A549 (cell line): Measurements from ENCODE around the gene SGCA. TPM values are rescaled to one million over a fixed set of nuclear protein-coding genes. Genes with fewer than 3 reads are reported as not detected.

Source experiments
- ATAC-seq, 2 experiments: fragments of 200-7000 bp in 1 of 2; fragments of >200 bp in 1 of 2; cut with Nextera tagmentation in 1 of 2; cut with Tn5 transposase in 1 of 2; 3 replicates each; pipeline versions ENCODE4 v1.8.0 to v1.9.1; 2018 to 2020; ENCODE audit warnings: mild to moderate bottlenecking in 1 of 2, moderate library complexity in 1 of 2
- CTCF ChIA-PET: fragments of 300-600 bp; sonication (Branson Sonifier 250); formaldehyde crosslinking; extraction: SDS; loops from one replicate; lab custom pipeline; 2021; ENCODE audit warnings: antibody characterized with exemption, inconsistent platforms; lab: Yijun Ruan, JAX
- POLR2A ChIA-PET: fragments of 350-600 bp; formaldehyde crosslinking; extraction: SDS; loops from one replicate; lab custom pipeline; 2021; ENCODE audit warnings: antibody characterized with exemption, inconsistent platforms; lab: Yijun Ruan, JAX
- DNase-seq, 2 experiments: peaks; one replicate each; pipeline versions ENCODE4 v3.0.0 to v3.0.0-alpha.2; 2011 to 2016; ENCODE audit warnings: low read depth in 1 of 2, low spot score in 1 of 2
- FAIRE-seq: peaks from 2 replicates; lab custom pipeline; 2011; peaks lifted over from hg19 to GRCh38; lab: Jason Lieb, UNC
- H3K27ac ChIP-seq, 2 experiments: fragments of >200 bp; sonication (Bioruptor Twin); formaldehyde crosslinking; 3 replicates each; pipeline ENCODE4 v1.5.1; 2016 to 2017
- H3K4me1 ChIP-seq: fragments of >200 bp; sonication (Bioruptor Twin); formaldehyde crosslinking; 3 replicates; pipeline ENCODE4 v1.6.1; 2016
- H3K4me2 ChIP-seq: fragments of >200 bp; sonication (Bioruptor Twin); formaldehyde crosslinking; 3 replicates; pipeline ENCODE4 v1.6.1; 2016
- H3K4me3 ChIP-seq: fragments of >200 bp; sonication (Bioruptor Twin); formaldehyde crosslinking; 3 replicates; pipeline ENCODE4 v1.5.1; 2016
- H3K9me3 ChIP-seq: fragments of >200 bp; sonication (Bioruptor Twin); formaldehyde crosslinking; 3 replicates; pipeline ENCODE4 v1.6.1; 2016
- BHLHE40 ChIP-seq: IDR thresholded peaks from 2 replicates; pipeline ENCODE4 v1.6.1; 2012; ENCODE audit warnings: low read depth, low read length, inconsistent platforms
- CBX2 ChIP-seq: fragments of 200-600 bp; sonication (generic); IDR thresholded peaks from 2 replicates; pipeline ENCODE4 v1.6.1; 2016; ENCODE audit warnings: low read depth, mild to moderate bottlenecking, borderline replicate concordance
- CEBPB ChIP-seq, 2 experiments: fragments of >200 bp in 1 of 2; sonication (Bioruptor Twin) in 1 of 2; formaldehyde crosslinking in 1 of 2; IDR thresholded peaks; 2 replicates each; pipeline ENCODE4 v1.6.1; 2012 to 2016
- ESRRA ChIP-seq: fragments of 150-350 bp; IDR thresholded peaks from 2 replicates; pipeline ENCODE4 v1.6.1; 2014; ENCODE audit warnings: mild to moderate bottlenecking, low read length, borderline replicate concordance
- FOSB ChIP-seq: fragments of 250-450 bp; sonication (Bioruptor Pico); IDR thresholded peaks from 2 replicates; pipeline ENCODE4 v1.5.0; 2020; ENCODE audit warnings: mild to moderate bottlenecking, moderate library complexity
- GATA3 ChIP-seq: IDR thresholded peaks from 2 replicates; pipeline ENCODE4 v1.6.1; 2012; ENCODE audit warnings: borderline replicate concordance
- HDAC2 ChIP-seq: fragments of 200-600 bp; sonication (generic); IDR thresholded peaks from 2 replicates; pipeline ENCODE4 v1.6.1; 2016
- HOXB13 ChIP-seq: fragments of 250-450 bp; sonication (Bioruptor Pico); IDR thresholded peaks from 2 replicates; pipeline ENCODE4 v1.5.0; 2020; ENCODE audit warnings: low read depth, mild to moderate bottlenecking, moderate library complexity
- JUNB ChIP-seq: fragments of >200 bp; sonication (Bioruptor Twin); formaldehyde crosslinking; IDR thresholded peaks from 2 replicates; pipeline ENCODE4 v1.6.1; 2016
- KDM1A ChIP-seq: fragments of 200-600 bp; sonication (generic); IDR thresholded peaks from 2 replicates; pipeline ENCODE4 v1.6.1; 2016; ENCODE audit warnings: low read depth, mild to moderate bottlenecking
- KDM5A ChIP-seq: fragments of 200-600 bp; sonication (generic); IDR thresholded peaks from 2 replicates; pipeline ENCODE4 v1.6.1; 2016; ENCODE audit warnings: antibody characterized with exemption, mild to moderate bottlenecking
- MYC ChIP-seq: IDR thresholded peaks from 2 replicates; pipeline ENCODE4 v1.6.1; 2012; ENCODE audit warnings: mild to moderate bottlenecking, inconsistent platforms, low read length, improper control_type of control experiment, borderline replicate concordance
- PHF8 ChIP-seq: fragments of 200-600 bp; sonication (generic); IDR thresholded peaks from 2 replicates; pipeline ENCODE4 v1.6.1; 2016; ENCODE audit warnings: low read depth, mild to moderate bottlenecking, antibody characterized with exemption, moderate library complexity, borderline replicate concordance
- RAD21 ChIP-seq, 2 experiments: fragments of >200 bp in 1 of 2; sonication (Bioruptor Twin) in 1 of 2; formaldehyde crosslinking in 1 of 2; IDR thresholded peaks in 1 of 2; conservative IDR thresholded peaks in 1 of 2; 2 replicates in 1 of 2; 3 replicates in 1 of 2; pipeline ENCODE4 v1.6.1; 2012 to 2018; ENCODE audit warnings: inconsistent platforms in 1 of 2
- RFX5 ChIP-seq: fragments of 450-650 bp; IDR thresholded peaks from 2 replicates; pipeline ENCODE4 v1.7.1; 2014; ENCODE audit warnings: antibody characterized with exemption, mild to moderate bottlenecking, moderate library complexity
- RNF2 ChIP-seq: fragments of 200-600 bp; sonication (generic); IDR thresholded peaks from 2 replicates; pipeline ENCODE4 v1.6.1; 2016; ENCODE audit warnings: low read depth, mild to moderate bottlenecking, antibody characterized with exemption, moderate library complexity, borderline replicate concordance
- SMC3 ChIP-seq: fragments of >200 bp; sonication (Bioruptor Twin); formaldehyde crosslinking; IDR thresholded peaks from 3 replicates; pipeline ENCODE4 v1.6.1; 2018; ENCODE audit warnings: inconsistent platforms
- TP53 ChIP-seq: fragments of 250-450 bp; sonication (Bioruptor Pico); IDR thresholded peaks from 2 replicates; pipeline ENCODE4 v1.5.0; 2021; ENCODE audit warnings: mild to moderate bottlenecking, moderate library complexity
- ZFP36 ChIP-seq: fragments of 450-650 bp; IDR thresholded peaks from 2 replicates; pipeline ENCODE4 v1.6.1; 2014; ENCODE audit warnings: borderline replicate concordance; ENCODE audit not compliant: partially characterized antibody
- ZNF302 ChIP-seq: fragments of 250-450 bp; sonication (Bioruptor Pico); IDR thresholded peaks from 2 replicates; pipeline ENCODE4 v1.9.0; 2021; ENCODE audit warnings: inconsistent platforms, mild to moderate bottlenecking, moderate library complexity
- ZSCAN20 ChIP-seq: fragments of 250-450 bp; sonication (Bioruptor Pico); IDR thresholded peaks from 2 replicates; pipeline ENCODE4 v1.8.0; 2022; ENCODE audit warnings: mild to moderate bottlenecking, moderate library complexity
- WGBS: methylation state at CpG from one replicate; pipeline ENCODE4 v1.1.6; 2017; ENCODE audit errors: missing lambda C conversion rate; 5-methylcytosine and 5-hydroxymethylcytosine counted together
- polyA plus RNA-seq, 4 experiments: library from polyadenylated mRNA; depleted of rRNA in 3 of 4; stranded (reverse); fragments of >200 nt; fragmentation: RNase III in 1 of 4; extraction: RNeasy Plus Mini Kit Qiagen cat#74134 plus additional on column Dnase treatment in 1 of 4; gene quantifications; 2 replicates in 3 of 4; 3 replicates in 1 of 4; pipeline ENCODE4 v1.2.3, GENCODE V29; 2011 to 2017
- TF ChIP-seq, protein P1 (sequence below): fragments of >200 bp; sonication (Bioruptor Twin); formaldehyde crosslinking; IDR thresholded peaks from 2 replicates; pipeline ENCODE4 v1.6.1; 2016
- TF ChIP-seq, protein P2 (sequence below): fragments of 250-450 bp; sonication (Bioruptor Pico); IDR thresholded peaks from 2 replicates; pipeline ENCODE4 v1.5.0; 2020; ENCODE audit warnings: low read depth, mild to moderate bottlenecking, moderate library complexity
- TF ChIP-seq, protein P3 (sequence below): IDR thresholded peaks from 2 replicates; pipeline ENCODE4 v1.6.1; 2012; ENCODE audit warnings: low read depth, borderline replicate concordance
- TF ChIP-seq, protein P4 (sequence below): fragments of 150-350 bp; IDR thresholded peaks from 2 replicates; pipeline ENCODE4 v1.6.1; 2014; ENCODE audit warnings: low read depth, mild to moderate bottlenecking, low read length
- TF ChIP-seq, protein P5 (sequence below): fragments of >200 bp; sonication (Bioruptor Twin); formaldehyde crosslinking; IDR thresholded peaks from 3 replicates; pipeline ENCODE4 v1.5.1; 2016

SGCA gene
- polyA plus RNA-seq, 2 of the 4 experiments (the other 2 are of a cell fraction) = 0.44 to 3.4 TPM

DNA sequence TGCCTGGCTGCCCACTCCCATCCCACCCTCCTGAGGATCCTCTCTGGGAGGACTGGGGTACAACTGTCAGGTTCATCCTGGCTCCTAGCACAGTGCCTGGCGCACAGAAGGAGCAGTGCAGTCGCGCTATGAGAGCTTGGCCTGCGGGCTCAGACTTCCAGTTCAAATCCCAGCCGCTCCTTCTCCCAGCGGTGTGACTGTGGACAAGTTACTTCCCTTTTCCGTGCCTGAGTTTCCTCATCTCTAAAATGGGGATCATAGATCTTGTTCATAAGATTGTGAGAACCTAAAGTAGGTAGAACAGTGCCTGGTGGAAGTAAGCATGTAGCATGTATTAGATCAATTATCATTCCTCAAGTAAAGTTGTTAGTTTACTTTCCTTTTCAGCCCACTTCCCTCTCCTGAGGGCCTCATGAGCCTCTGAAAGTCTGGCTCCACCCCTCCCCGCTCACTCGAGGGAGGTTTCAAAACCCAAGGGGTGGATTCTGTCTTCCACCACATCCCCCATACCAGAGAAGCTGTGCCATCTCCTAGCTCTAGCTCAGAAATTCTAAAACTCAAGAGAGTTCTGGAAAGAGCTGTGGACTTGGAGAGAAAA is 55.6 kb downstream of the SGCA start:
- FAIRE-seq (no peak), DNase-seq (no peak), ATAC-seq (no peak)
- WGBS = 90% methylated on average over 9 of the region's 9 CpGs
- Histone ChIP-seq H3K4me3 (no peak overlapping the region), H3K9me3 (peaks cover 16% of the 10 kb centered on the region), H3K4me1 (peaks cover 43% of the 10 kb centered on the region), H3K4me2 (no peak overlapping the region), H3K27ac (peak overlapping the region in 1 of 2 experiments; percentile 87; a peak in 3 of 6 replicates)
- TF ChIP-seq ZFP36 = no peak
- TF ChIP-seq, protein P1, sequence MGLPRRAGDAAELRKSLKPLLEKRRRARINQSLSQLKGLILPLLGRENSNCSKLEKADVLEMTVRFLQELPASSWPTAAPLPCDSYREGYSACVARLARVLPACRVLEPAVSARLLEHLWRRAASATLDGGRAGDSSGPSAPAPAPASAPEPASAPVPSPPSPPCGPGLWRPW = no peak
- TF ChIP-seq FOSB (CRISPR knock-in tag) = no peak
- TF ChIP-seq KDM5A = no peak
- TF ChIP-seq, protein P2, sequence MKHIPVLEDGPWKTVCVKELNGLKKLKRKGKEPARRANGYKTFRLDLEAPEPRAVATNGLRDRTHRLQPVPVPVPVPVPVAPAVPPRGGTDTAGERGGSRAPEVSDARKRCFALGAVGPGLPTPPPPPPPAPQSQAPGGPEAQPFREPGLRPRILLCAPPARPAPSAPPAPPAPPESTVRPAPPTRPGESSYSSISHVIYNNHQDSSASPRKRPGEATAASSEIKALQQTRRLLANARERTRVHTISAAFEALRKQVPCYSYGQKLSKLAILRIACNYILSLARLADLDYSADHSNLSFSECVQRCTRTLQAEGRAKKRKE = no peak
- no peak for TF ChIP-seq BHLHE40
- no peak for TF ChIP-seq SMC3
- TF ChIP-seq ZSCAN20 = no peak
- TF ChIP-seq, protein P3, sequence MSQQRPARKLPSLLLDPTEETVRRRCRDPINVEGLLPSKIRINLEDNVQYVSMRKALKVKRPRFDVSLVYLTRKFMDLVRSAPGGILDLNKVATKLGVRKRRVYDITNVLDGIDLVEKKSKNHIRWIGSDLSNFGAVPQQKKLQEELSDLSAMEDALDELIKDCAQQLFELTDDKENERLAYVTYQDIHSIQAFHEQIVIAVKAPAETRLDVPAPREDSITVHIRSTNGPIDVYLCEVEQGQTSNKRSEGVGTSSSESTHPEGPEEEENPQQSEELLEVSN = no peak
- TF ChIP-seq CBX2 = no peak
- TF ChIP-seq, protein P4, sequence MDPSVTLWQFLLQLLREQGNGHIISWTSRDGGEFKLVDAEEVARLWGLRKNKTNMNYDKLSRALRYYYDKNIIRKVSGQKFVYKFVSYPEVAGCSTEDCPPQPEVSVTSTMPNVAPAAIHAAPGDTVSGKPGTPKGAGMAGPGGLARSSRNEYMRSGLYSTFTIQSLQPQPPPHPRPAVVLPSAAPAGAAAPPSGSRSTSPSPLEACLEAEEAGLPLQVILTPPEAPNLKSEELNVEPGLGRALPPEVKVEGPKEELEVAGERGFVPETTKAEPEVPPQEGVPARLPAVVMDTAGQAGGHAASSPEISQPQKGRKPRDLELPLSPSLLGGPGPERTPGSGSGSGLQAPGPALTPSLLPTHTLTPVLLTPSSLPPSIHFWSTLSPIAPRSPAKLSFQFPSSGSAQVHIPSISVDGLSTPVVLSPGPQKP = no peak
- TF ChIP-seq HOXB13 (CRISPR knock-in tag) = no peak
- TF ChIP-seq, protein P5, sequence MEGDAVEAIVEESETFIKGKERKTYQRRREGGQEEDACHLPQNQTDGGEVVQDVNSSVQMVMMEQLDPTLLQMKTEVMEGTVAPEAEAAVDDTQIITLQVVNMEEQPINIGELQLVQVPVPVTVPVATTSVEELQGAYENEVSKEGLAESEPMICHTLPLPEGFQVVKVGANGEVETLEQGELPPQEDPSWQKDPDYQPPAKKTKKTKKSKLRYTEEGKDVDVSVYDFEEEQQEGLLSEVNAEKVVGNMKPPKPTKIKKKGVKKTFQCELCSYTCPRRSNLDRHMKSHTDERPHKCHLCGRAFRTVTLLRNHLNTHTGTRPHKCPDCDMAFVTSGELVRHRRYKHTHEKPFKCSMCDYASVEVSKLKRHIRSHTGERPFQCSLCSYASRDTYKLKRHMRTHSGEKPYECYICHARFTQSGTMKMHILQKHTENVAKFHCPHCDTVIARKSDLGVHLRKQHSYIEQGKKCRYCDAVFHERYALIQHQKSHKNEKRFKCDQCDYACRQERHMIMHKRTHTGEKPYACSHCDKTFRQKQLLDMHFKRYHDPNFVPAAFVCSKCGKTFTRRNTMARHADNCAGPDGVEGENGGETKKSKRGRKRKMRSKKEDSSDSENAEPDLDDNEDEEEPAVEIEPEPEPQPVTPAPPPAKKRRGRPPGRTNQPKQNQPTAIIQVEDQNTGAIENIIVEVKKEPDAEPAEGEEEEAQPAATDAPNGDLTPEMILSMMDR = no peak
- TF ChIP-seq HDAC2 = no peak
- ChIA-PET CTCF (interaction anchor here (1.2 to 31.5 kb wide), 8 partner anchors 15 to 75 kb away, joined by 3 to 1255 read pairs (median 7); partner anchors contain the start of genes COL1A1 and TMEM92), POLR2A (no interaction called here)

DNA sequence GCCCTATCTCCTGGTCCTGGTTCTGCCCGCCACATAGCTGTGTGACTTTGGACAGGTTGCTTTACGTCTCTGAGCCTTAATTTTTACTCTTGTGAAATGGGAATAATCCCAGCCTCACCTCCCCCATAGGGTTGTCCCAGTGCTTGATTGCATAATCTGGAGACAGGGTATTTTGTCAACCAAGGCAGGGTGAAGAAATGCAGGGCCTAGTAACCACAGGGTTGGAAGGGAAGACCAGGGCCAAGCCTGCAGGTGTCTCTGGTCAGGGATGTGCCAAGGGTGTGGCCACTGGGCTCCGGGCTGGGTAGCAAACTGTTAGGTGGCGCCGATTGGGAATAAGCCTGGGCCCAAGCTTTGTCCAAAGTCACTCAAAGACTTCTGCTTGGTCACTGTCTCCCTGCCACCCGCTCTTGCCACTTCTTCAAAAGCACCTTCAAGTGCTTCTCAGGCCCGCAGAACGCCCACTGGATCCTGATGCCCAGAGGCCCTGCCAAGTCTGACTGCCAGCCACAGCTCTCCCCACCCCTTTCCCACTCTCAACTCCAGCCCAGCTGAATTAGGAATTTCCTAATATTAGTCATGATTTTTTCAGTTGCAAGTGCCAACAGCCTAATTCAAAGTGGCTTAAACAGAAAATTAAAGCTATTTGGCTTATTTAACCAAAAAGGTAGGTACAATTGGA is 56.2 kb downstream of the SGCA start:
- Histone ChIP-seq H3K4me2 (no peak overlapping the region), H3K4me3 (no peak overlapping the region), H3K9me3 (peaks cover 22% of the 10 kb centered on the region), H3K4me1 (peaks cover 43% of the 10 kb centered on the region), H3K27ac (peak overlapping the region in 1 of 2 experiments; percentile 87; a peak in 3 of 6 replicates)
- FAIRE-seq (no peak), ATAC-seq (no peak), DNase-seq (no peak)
- WGBS = 84% methylated on average over 8 of the region's 8 CpGs
- POLR2A ChIA-PET = interaction anchor here (0.7 kb wide), 1 partner anchor 81 kb away, joined by 10 read pairs; no protein-coding TSS in a partner anchor
- CTCF ChIA-PET = interaction anchor here (1.1 to 31.5 kb wide), 8 partner anchors 16 to 74 kb away, joined by 3 to 1255 read pairs (median 7); partner anchors contain the start of genes COL1A1 and TMEM92
- TF ChIP-seq TP53 (CRISPR knock-in tag) (no peak), RFX5 (no peak), ZNF302 (CRISPR knock-in tag) (no peak), JUNB (no peak), PHF8 (no peak), GATA3 (no peak), MYC (no peak), KDM1A (peak; percentile 60; the same call in 1 of the 2 replicates), CEBPB (IDR thresholded peaks at IDR 0.05) (peak; percentile 58 to 62; a peak in 3 of 4 replicates), RAD21 (conservative IDR thresholded peaks at IDR 0.05 in 1 of 2, IDR thresholded peaks at IDR 0.05 in 1 of 2) (no peak), RNF2 (no peak), ESRRA (no peak)
- TF ChIP-seq, protein P5 = no peak
- TF ChIP-seq, protein P4 = no peak
